Breast epithelium (tissue), 3 donors: ENCODE data around the gene IRF2BPL.

ENCODE experiments used
- CTCF ChIP-seq, 3 donors: fragments of 450-650 bp; IDR thresholded peaks; one replicate each; pipeline ENCODE4 v1.5.1; 2016 to 2017; ENCODE audit warnings: antibody characterized with exemption in 3 of 3, mild to moderate bottlenecking in 3 of 3, moderate library complexity in 3 of 3
- POLR2A ChIP-seq: fragments of 450-650 bp; IDR thresholded peaks from one replicate; pipeline ENCODE4 v1.6.1; 2016; ENCODE audit warnings: antibody characterized with exemption, mild to moderate bottlenecking, moderate library complexity
- POLR2AphosphoS5 ChIP-seq, 3 donors: sonication (generic); formaldehyde crosslinking; IDR thresholded peaks; one replicate each; pipeline ENCODE4 v1.6.1; 2017; ENCODE audit warnings: antibody characterized with exemption in 3 of 3

GRCh38 chr14:77077040-77077439, 48.5 kb upstream of the IRF2BPL start:
- no peak for TF ChIP-seq CTCF (IDR thresholded peaks at IDR 0.05)
- no peak for TF ChIP-seq POLR2A
- TF ChIP-seq POLR2AphosphoS5 (IDR thresholded peaks at IDR 0.05) = no peak
